Umbilical cord (tissue), 2 donors: ENCODE data around the gene SYT2. TPM values are rescaled to one million over a fixed set of nuclear protein-coding genes. Genes with fewer than 3 reads are reported as not detected.

Experiments used
- DNase-seq: peaks from one replicate; pipeline ENCODE4 v3.0.0-alpha.2; 2015; ENCODE audit warnings: low spot score
- total RNA-seq: library from RNA; depleted of rRNA; stranded (reverse); fragments of >200 nt; gene quantifications from one replicate; pipeline ENCODE4 v1.2.3, GENCODE V29; 2014; ENCODE audit warnings: low replicate concordance; ENCODE audit not compliant: insufficient read depth

SYT2 gene
- total RNA-seq, 1 donor from 2014 or later: 1.7 TPM

GRCh38 chr1:202704601-202705000 lies 5.7 kb downstream of the SYT2 start:
- DNase-seq: no peak

GRCh38 chr1:202703191-202703590 lies 7.1 kb downstream of the SYT2 start:
- DNase-seq: no peak

DNA sequence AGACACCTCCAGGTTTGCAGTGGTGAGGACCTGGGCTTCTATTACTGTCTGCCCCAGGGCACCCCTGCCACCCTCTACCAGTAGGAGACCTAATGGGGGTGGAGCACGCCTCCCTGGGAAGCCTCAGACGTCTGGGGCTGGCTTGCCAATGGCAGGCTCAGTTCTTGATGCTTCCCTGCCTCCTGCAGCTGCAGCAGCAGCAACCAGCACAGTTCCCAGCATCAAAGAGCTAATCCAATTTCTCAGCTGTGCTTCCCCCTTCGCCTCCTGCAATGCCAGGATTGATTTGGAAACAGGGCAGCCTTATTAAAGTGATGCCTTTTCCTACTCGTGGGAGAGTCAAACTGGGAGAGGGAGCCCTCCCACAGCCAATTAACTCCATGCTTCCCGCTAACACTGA lies 8.2 kb downstream of the SYT2 start:
- no peak for DNase-seq

- no peak for DNase-seq
Measured at GRCh38 chr1:202701200-202701599, 9.1 kb downstream of the SYT2 start.

GRCh38 chr1:202700061-202700460 lies 10.2 kb downstream of the SYT2 start:
- DNase-seq: no peak

DNA sequence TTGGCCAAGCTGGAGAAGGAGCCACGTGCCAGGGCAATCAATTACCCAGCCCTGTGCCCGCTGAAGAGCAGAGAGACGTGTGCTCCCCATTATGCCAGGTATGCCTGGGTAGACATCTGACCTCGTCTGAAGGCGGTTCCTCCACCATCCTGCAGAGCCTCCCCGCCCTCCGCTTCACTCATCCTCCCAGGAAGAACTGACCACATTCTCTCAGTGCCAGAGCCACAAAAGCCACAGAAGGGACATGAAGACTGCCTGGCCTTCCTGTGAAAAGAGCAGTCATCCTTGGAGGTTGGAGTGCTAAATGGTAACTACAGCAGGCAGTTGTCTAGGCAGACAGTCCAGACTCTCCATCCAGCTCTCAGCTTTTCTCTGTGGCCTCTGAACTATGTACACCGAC lies 12.0 kb downstream of the SYT2 start:
- no peak for DNase-seq

- DNase-seq: no peak
Measured at GRCh38 chr1:202697038-202697437, 13.2 kb downstream of the SYT2 start.

DNA sequence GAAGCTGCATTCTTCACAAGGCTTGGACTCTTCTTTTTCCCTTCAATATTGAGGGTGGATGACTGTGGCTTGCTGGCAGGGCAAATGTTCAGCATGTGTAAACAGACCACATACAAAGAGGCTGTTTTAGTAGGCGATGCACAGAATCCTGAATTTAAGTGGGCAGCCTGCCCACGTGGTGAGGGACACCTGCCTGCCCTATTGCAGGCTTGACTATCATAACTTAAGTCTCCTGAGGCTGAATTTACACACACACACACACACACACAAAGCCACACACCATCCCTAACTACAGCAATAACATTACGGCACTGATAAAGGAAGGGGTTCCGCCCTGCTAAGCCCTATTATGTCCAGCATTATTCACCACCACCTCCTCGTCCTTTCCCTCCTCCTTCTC lies 15.9 kb downstream of the SYT2 start:
- DNase-seq: no peak

DNA sequence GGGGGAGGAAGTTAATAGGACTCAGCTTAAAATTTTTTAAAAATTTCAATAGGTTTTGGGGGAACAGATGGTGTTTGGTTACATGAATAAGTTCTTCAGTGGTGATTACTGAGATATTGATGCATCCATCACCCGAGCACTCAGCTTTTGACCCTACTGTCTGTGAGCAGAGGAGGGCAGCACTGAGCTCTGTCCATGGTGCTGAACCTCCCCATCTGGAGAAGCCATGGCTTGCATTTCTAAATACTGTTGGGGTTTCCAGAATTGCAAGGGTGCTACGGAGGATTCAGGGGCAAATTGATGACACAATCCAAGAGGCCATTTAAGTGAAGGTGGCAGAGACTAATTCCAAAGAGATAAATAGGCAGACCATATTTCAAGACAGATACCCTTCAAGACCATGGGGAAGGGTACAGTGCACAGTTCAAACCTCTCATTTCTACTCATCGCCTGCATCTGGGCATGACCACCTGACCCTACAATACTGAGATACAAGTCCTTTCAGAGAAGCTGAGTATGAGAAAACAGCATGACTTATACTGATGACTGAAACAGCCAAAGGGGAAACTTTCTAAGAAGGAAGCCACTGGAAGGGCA lies 17.2 kb downstream of the SYT2 start:
- DNase-seq: peak; percentile 69

DNA sequence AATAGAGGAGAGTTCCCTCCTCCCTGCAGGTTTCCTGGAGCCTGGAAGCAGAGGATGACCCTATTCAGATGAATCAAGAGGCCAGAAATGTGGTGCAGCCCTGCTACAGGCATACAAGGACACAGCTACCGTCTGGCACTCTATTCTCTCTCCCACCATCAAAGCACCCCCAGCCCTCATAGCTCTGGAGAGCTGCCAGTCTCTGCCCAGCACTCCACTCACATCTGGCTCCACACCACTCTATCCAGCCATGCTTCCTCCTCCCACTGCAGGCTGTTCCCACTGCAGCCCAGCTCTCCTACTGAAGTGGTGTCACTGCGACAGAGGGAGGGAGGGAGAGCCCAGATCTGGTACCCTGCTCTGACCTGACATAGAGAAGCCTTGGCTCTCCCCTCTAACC lies 18.4 kb downstream of the SYT2 start:
- no peak for DNase-seq

- DNase-seq: no peak
Measured at GRCh38 chr1:202689493-202690342, 20.5 kb downstream of the SYT2 start.

DNA sequence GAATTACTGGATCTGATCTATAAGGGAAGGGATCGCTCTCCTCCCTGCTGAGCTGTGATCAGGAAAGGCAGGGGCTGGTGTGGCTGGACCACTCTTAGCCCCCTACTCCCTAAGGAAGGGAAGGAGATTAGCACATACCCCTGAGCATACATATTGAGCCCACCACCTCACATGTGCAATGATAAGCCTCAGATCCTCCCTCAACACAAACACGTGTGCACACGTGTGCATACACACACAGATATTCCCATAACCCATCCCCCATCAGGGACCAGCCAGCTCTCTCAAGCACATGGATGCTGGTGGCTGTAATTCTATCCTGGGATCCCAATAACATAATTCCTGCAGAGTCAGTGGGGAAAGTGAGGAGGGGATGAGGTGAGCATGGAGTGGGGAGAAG lies 21.2 kb downstream of the SYT2 start:
- DNase-seq: no peak

- DNase-seq: no peak
Measured at GRCh38 chr1:202688401-202688800, 21.9 kb downstream of the SYT2 start.

DNA sequence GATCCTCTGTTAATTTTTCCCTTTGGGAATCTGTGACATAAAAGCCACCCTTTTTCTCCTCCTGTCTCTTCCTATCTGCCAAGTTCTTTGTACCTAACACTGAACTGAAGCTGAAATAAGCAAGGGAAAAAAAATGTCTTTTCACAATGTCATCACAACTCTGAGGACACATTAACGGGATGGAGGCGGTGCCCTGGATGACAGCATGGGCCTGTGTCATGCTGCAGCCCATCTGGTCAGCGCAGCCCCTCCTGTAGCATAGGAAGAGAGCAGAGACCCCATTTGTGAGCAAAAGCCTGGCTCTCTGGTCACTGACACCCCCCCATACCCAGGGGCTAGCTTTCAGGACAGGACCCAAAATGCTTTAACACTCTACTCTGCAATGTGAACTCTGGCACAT lies 22.5 kb downstream of the SYT2 start:
- no peak for DNase-seq

DNA sequence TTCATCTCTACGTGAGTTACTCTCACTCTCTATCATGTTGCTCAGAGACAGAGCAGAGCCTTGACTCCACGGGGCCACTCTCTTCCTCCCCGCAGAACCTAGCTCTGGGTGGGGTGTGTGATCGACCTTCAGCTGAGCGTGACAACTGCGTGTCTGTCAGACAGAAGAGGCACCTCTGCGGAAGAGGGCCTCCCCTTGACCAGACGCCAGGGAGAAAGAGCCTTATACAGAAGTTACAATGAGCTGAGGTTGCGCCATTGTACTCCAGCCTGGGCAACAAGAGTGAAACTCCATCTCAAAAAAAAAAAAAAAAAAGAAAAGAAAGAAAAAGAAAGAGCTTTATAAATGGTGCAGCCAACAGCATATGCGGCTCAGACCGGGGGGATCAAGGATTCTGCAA lies 22.9 kb downstream of the SYT2 start:
- DNase-seq: no peak

DNA sequence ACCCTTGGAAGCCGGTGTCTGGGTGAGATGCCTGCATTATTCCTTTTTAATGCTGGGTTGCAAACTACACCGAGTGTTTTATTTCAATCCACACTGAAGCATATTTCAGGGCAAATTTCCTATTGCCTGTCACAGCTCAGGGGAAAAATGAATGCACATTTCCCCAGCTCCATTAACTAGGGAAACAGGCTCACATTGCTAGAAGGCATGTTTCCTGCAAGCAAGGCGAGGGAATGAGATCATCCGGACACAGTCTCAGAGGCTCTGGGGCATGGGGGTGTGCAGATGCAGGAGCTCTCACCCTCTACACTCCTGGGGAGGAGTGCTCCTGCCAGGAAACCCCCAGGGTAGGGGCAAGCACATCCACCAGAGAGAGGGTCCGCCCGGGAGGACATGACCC lies 24.6 kb downstream of the SYT2 start:
- no peak for DNase-seq

DNA sequence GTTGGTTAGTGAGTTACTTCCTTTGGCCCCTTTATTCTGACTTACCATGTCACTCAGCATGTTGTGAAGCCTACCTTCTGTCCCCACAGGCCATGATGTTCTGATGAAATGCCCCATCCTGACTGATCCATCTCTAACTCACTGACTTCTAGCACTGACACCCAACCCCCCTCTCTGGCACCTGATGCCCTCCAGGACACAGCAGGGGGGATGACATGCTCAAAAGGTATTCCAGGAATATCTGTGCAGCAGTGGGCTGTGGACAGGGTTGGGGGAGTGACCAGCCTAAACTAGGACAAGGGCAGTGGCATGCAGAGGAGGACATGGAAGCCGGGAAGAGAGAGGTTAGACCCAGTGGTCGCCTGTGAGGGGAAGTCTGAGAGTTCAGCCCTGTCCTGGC lies 25.5 kb downstream of the SYT2 start:
- DNase-seq: no peak

- no peak for DNase-seq
Measured at GRCh38 chr1:202683029-202683428, 27.2 kb downstream of the SYT2 start.

DNA sequence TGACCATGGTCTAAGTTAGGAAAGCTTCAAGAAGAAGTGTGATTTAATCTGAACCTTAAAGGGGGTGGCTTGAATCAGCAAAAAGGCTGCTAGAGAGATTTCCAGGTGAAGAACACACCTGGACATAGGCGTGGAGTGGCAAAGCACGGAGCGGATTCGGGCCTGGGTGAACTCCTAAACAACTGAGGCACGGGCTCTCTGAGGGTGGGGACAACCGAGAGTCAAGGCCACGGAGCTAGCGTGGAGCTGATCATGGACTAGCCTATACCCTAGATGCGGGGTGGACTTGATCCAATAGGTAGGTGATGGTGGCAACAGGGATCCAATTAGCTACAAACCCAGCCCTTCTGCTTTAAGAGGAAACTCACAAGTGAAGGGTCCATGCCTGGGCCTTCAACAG lies 27.8 kb downstream of the SYT2 start:
- no peak for DNase-seq

GRCh38 chr1:202681736-202682420 lies 28.4 kb downstream of the SYT2 start:
- DNase-seq: peak; percentile 13

- DNase-seq: no peak
Measured at GRCh38 chr1:202680586-202681352, 29.5 kb downstream of the SYT2 start.
